SH-SY5Y (cell line): ENCODE data around the gene RAB5B.

Experiments used
- GATA2 ChIP-seq: IDR thresholded peaks from 2 replicates; pipeline ENCODE4 v1.6.1; 2011; ENCODE audit warnings: mild to moderate bottlenecking, low read depth, low read length
- GATA3 ChIP-seq: IDR thresholded peaks from 2 replicates; pipeline ENCODE4 v1.6.1; 2011; ENCODE audit warnings: low read depth, mild to moderate bottlenecking, low read length, moderate library complexity

RAB5B gene

GRCh38 chr12:55933799-55934742 is 39.8 kb upstream of the RAB5B start:
- no peak for TF ChIP-seq GATA3
- TF ChIP-seq GATA2, result no peak

- TF ChIP-seq GATA2 (no peak), GATA3 (no peak)
Observed at GRCh38 chr12:55934773-55935172, 39.1 kb upstream of the RAB5B start.

GRCh38 chr12:55935738-55936151 is 38.1 kb upstream of the RAB5B start:
- no peak for TF ChIP-seq GATA3
- no peak for TF ChIP-seq GATA2

GRCh38 chr12:55937981-55938380 is 35.9 kb upstream of the RAB5B start:
- no peak for TF ChIP-seq GATA3

- TF ChIP-seq GATA3 (no peak), GATA2 (no peak)
Observed at GRCh38 chr12:55938826-55939501, 34.9 kb upstream of the RAB5B start.

GRCh38 chr12:55940065-55940732 is 33.7 kb upstream of the RAB5B start:
- TF ChIP-seq GATA3 (no peak), GATA2 (no peak)

- TF ChIP-seq GATA3, result no peak
- no peak for TF ChIP-seq GATA2
Observed at GRCh38 chr12:55942055-55942454, 31.8 kb upstream of the RAB5B start.

GRCh38 chr12:55942577-55943136 is 31.2 kb upstream of the RAB5B start:
- TF ChIP-seq GATA3 (no peak), GATA2 (no peak)

GRCh38 chr12:55946553-55946952 is 27.3 kb upstream of the RAB5B start:
- TF ChIP-seq GATA2 (no peak), GATA3 (no peak)

- no peak for TF ChIP-seq GATA2
- no peak for TF ChIP-seq GATA3
Observed at GRCh38 chr12:55955344-55955743, 18.5 kb upstream of the RAB5B start.

GRCh38 chr12:55955800-55956508 is 17.9 kb upstream of the RAB5B start:
- no peak for TF ChIP-seq GATA2
- no peak for TF ChIP-seq GATA3

- no peak for TF ChIP-seq GATA2
- no peak for TF ChIP-seq GATA3
Observed at GRCh38 chr12:55957106-55957859, 16.6 kb upstream of the RAB5B start.

GRCh38 chr12:55963760-55964159 is 10.1 kb upstream of the RAB5B start:
- TF ChIP-seq GATA3 (no peak), GATA2 (no peak)
